GM03348 (cell line): ENCODE results near the gene TNNT3.

Source experiments
- DNase-seq: peaks from one replicate; pipeline ENCODE4 v3.0.0; 2012; ENCODE audit warnings: low spot score

TNNT3 gene

DNA sequence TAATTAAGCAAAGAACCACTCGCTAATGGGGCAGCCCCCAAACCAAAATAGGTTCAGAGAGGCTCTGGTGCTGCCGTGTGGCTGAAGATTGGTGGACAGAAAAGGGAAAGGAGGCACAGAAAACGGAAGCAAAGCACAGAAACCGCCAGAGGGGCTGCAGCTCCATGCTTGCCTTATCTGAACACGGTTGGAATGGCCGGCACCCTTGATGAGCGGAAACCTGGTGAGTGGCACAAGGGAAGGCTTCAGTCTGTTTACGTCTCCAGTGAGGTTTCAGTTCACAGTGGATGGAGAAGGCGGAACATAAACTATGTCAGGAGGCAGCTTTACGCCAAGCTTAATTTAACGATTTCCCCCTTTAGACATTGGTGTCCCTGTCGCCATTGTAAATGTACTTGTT, 22.6 kb upstream of the TNNT3 start:
- DNase-seq: no peak

- DNase-seq: no peak
Observed at GRCh38 chr11:1899090-1899489, 20.4 kb upstream of the TNNT3 start.

GRCh38 chr11:1899686-1900085, 19.8 kb upstream of the TNNT3 start:
- no peak for DNase-seq

GRCh38 chr11:1906181-1906580, 13.3 kb upstream of the TNNT3 start:
- no peak for DNase-seq

- no peak for DNase-seq
Observed at GRCh38 chr11:1906611-1907423, 12.7 kb upstream of the TNNT3 start.

- no peak for DNase-seq
Observed at GRCh38 chr11:1908618-1909017, 10.9 kb upstream of the TNNT3 start.

GRCh38 chr11:1909524-1909923, 10.0 kb upstream of the TNNT3 start:
- no peak for DNase-seq

DNA sequence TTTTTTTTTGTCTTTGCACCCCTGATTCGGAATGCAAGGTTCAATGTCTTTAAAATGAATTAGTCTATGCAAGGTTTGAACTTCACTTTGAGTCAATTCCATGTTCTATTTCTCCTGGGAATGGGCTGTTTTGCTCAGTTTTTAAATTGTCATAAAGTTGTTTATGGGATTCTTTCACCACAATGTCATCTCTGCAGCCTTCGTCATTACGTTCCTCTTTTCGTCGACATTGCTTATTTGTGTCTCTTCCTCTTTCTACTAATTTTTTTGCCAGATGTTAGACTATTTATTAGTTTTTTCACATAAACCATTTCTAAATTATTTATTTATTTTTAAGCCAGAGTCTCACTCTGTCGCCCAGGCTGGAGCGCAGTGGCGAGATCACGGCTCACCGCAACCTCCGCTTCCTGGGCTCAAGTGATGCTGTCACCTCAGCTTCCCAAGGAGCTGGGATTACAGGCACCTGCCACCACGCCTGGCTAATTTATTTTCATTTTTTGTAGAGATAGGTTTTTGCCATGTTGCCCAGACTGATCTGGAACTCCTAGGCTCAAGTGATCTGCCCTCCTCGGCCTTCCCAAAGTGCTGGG, 7.1 kb upstream of the TNNT3 start:
- DNase-seq: no peak

DNA sequence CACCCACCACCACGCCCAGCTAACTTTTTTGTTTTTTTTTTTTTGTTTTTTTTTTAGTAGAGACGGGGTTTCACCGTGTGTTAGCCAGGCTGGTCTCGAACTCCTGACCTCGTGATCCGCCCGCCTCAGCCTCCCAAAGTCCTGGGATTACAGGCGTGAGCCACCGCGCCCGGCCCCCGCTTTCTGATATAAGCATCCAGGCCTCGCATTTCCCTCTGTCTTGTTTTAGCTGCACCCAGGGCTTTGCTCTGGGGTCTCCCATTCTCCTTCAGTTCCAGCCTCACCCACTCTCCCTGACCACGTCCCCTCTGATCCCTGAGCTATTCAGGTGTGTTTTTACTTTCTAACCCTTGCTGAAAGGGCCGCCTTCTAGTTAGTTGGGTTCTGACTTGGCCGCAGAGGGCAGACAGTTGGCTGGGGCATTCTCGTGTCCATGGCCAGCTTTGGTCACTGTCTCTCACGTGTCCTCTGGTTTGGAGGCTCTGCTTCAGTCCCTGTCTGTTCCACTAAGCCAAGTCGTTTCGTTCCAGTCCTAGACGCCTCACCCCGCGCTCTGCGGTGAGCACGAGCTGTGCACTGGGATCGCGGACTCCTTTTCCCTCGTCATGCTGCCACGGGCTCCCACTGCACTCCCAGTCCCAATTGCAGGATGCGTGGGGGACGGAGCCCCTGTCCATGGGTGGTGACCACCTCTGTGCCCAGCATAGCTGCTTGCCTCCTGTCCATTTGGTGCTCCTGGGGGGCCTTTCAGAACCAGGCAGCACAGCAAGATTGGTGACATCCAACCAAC, 6.0 kb upstream of the TNNT3 start:
- DNase-seq: no peak

DNA sequence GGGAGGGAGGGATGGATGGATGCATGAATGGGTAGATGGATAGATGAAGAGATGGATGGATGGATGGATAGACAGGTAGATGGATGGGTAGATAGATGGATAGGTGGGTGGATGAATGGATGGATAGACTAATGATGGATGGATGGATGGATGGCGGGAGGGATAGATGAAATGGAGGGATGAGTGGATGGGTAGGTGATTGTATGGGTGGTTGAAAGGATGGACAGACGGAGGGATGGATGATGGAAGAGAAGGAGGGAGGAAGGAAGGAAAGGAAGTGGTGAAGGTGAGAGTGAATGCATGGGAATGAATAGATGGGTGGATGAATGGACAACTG, 3.7 kb upstream of the TNNT3 start:
- no peak for DNase-seq

GRCh38 chr11:1916132-1916985, 3.1 kb upstream of the TNNT3 start:
- peak; percentile 5 for DNase-seq

DNA sequence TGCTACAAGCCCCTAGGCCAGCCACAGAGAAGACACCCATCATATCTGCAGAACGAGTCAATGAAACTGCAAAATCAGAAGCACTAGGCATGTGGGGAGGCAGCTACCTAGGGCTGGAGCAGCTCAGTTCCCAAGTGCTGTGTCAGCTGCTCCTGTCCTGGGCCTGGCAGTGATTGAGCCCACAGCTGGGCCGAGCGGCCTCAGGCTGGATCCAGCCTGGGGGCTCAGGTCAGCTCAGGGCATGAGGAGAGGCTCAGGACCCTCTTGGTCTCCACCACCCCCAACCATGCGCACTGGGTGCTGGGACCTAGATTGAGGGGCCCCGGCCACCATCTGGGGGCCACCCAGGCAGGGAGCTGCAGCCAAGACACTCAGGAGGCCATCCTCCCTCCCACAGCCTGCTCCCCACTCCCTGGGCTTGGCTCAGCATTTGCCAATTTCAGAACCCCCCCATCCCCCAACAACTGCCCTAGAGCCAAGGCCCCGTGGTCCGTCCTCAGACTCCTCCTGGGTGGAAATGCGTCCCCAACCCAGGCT, 2.4 kb upstream of the TNNT3 start:
- no peak for DNase-seq

- peak; percentile 26 for DNase-seq
Observed at GRCh38 chr11:1917523-1918435, 1.7 kb upstream of the TNNT3 start.

GRCh38 chr11:1918436-1919315, 827 bp upstream of the TNNT3 start:
- peak; percentile 9 for DNase-seq

- peak; percentile 7 for DNase-seq
Observed at GRCh38 chr11:1920128-1920908, 815 bp downstream of the TNNT3 start.

- DNase-seq: peak; percentile 4
Observed at GRCh38 chr11:1920909-1921573, 1.5 kb downstream of the TNNT3 start.

GRCh38 chr11:1921574-1922141, 2.2 kb downstream of the TNNT3 start:
- DNase-seq: peak; percentile 41

DNA sequence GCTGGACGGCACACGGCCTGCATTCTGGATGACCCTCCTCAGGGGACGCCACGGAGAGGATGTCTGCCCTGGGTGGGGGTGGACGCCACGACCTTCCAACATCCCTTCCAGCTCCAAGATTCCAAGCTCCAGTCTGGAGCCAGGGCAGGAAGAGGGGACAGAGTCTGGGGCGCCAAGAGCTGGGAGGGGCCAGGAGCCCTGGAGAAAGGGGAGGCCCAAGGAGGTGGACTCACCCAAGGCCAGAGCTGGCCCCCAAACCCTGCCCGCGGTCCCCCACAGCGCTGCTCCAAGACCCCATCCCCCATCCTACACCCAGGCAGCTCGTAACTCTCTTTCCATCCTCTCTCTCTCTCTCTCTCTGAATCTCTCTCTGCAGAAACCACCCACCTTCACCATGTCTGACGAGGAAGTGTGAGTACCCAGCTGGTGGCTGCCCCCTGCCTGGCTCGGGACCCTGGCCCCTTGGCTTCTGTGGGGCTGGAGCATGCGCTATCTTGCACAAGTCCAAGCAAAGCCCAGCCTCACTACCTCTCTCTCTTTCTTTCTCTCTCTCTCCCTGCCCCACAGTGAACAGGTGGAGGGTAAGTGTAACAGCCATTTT, 3.1 kb downstream of the TNNT3 start:
- DNase-seq: no peak
